Astrocyte (in vitro differentiated cells and primary cell): ENCODE measurements around the gene BCO2.

Experiments used
- EZH2 ChIP-seq: IDR thresholded peaks from 2 replicates; pipeline ENCODE4 v1.6.1; 2012; ENCODE audit warnings: mild to moderate bottlenecking, low read length, inconsistent platforms; ENCODE audit not compliant: insufficient read depth
- TF ChIP-seq, protein P1 (sequence below): IDR thresholded peaks from 2 replicates; pipeline ENCODE4 v1.5.1; 2011; ENCODE audit warnings: low read depth, mild to moderate bottlenecking, inconsistent platforms, low read length, moderate library complexity; ENCODE audit not compliant: insufficient read depth

DNA sequence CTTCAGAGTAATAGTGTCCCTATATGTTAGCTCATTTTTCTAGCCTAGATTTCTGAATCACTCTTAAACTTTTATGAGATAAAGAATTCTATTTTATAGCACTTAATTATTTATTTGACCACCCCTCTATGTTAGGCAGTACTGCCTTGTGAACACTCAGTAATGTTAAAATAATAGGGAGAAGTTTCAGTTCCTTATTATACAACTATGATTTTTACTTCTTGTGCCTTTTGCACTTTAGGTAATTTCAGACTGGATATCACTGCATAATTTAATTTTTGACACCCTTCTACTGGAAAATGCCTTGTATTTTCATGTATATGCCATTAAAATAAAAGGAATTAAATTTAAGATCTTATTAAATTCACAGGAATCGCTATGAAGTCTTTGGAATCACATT is 3.1 kb downstream of the BCO2 start:
- no peak for TF ChIP-seq EZH2
- TF ChIP-seq, protein P1, sequence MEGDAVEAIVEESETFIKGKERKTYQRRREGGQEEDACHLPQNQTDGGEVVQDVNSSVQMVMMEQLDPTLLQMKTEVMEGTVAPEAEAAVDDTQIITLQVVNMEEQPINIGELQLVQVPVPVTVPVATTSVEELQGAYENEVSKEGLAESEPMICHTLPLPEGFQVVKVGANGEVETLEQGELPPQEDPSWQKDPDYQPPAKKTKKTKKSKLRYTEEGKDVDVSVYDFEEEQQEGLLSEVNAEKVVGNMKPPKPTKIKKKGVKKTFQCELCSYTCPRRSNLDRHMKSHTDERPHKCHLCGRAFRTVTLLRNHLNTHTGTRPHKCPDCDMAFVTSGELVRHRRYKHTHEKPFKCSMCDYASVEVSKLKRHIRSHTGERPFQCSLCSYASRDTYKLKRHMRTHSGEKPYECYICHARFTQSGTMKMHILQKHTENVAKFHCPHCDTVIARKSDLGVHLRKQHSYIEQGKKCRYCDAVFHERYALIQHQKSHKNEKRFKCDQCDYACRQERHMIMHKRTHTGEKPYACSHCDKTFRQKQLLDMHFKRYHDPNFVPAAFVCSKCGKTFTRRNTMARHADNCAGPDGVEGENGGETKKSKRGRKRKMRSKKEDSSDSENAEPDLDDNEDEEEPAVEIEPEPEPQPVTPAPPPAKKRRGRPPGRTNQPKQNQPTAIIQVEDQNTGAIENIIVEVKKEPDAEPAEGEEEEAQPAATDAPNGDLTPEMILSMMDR = no peak
